ENCODE data around the gene MT1F. TPM values are rescaled to one million over a fixed set of nuclear protein-coding genes. Genes with fewer than 3 reads are reported as not detected.

MT1F gene
- total and polyA plus RNA-seq, 10 of the 15 experiments (the other 5 are each of a cell fraction or from before 2014, with no cell fraction given): 0.28 to 2.5 (median 1.1) TPM; not detected in 1

DNA sequence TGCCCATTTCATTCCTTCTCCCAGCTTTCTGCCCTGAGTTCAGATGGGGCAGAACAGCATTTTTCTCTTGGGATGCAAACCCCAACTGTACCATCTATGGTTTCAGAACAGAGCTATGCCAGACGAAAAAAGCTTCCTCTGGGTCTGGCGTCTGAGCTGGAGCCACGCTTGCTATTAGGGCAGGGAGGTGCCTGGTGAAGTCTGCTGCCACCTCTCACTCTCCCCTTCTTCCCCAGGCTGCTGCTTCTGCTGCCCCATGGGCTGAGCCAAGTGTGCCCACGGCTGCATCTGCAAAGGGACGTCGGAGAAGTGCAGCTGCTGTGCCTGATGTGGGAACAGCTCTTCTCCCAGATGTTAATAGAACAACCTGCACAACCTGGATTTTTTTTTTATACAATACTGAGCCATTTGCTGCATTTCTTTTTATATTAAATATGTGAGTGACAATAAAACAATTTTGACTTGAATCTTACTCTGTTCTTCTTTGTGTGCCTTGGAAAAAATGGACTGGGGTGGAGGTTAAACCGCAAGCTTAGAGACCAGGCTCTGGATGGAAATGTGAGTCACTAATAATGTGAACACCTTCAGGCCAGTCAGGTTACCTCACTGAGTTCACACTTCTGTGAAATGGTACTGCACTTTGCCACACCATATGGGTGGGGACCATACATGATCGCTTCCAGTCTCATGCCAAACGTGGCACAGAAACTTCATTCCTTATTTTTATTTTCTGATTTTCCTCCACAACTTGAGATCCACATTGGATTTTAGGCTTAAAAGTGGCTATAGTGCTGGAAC is 20.9 kb upstream of the MT1F start:
- no peak overlapping the region for H2AFZ ChIP-seq (ENCODE audit: control insufficient read depth, low read depth, low read length)
- intact Hi-C loops (cut with micrococcal nuclease; ENCODE audit: unreplicated experiment) (no loop called here), in situ Hi-C loops (cut with MboI) (no loop called here)
- H3K27ac ChIP-seq (ENCODE audit: control insufficient read depth, insufficient read depth): no peak overlapping the region
- H3K4me3 ChIP-seq: no peak overlapping the region
- no peak for TF ChIP-seq TAF1 (IDR thresholded peaks at IDR 0.05; ENCODE audit: borderline replicate concordance, low read depth, low read length)
- RAD21 ChIA-PET (ENCODE audit: unreplicated experiment): no interaction called here
- no peaks in the 10 kb centered on the region for H4K20me1 ChIP-seq (ENCODE audit: control insufficient read depth, insufficient read depth)
- peaks cover 18 to 24% of the 10 kb centered on the region in 2 experiments for H3K27me3 ChIP-seq (replicated peaks in 1 of 2; ENCODE audit: control insufficient read depth in 2 of 2, insufficient read depth in 2 of 2, low read length in 1 of 2)
- ATAC-seq (no peak), FAIRE-seq (no peak), DNase-seq (ENCODE audit: low read depth, low spot score) (no peak)
- H3K9me3 ChIP-seq (replicated peaks; ENCODE audit: control insufficient read depth, insufficient read depth, low read length): no peaks in the 10 kb centered on the region
- H3K4me1 ChIP-seq (ENCODE audit: control insufficient read depth, insufficient read depth, low read length): no peaks in the 10 kb centered on the region
- BruUV-seq (replicated peaks): no TSS peak
- SMC1A ChIA-PET (ENCODE audit: uncharacterized antibody, unreplicated experiment): no interaction called here
- WGBS (ENCODE audit: insufficient coverage, insufficient replicate concordance, low lambda C conversion rate, missing lambda C conversion rate): 11% methylated on average over 9 of the region's 9 CpGs
- H3K79me2 ChIP-seq (ENCODE audit: control insufficient read depth, insufficient read depth, low read length): no peaks in the 10 kb centered on the region
- CTCF ChIA-PET: no interaction called here
- H3K9ac ChIP-seq (ENCODE audit: control insufficient read depth, insufficient read depth, low read length): no peak overlapping the region
- POLR2A ChIA-PET: no interaction called here
- H3K36me3 ChIP-seq (ENCODE audit: control insufficient read depth in 2 of 2, insufficient read depth in 2 of 2, low read length in 1 of 2): no peaks in the 10 kb centered on the region
- H3K4me2 ChIP-seq (ENCODE audit: control insufficient read depth, insufficient read depth): no peak overlapping the region

DNA sequence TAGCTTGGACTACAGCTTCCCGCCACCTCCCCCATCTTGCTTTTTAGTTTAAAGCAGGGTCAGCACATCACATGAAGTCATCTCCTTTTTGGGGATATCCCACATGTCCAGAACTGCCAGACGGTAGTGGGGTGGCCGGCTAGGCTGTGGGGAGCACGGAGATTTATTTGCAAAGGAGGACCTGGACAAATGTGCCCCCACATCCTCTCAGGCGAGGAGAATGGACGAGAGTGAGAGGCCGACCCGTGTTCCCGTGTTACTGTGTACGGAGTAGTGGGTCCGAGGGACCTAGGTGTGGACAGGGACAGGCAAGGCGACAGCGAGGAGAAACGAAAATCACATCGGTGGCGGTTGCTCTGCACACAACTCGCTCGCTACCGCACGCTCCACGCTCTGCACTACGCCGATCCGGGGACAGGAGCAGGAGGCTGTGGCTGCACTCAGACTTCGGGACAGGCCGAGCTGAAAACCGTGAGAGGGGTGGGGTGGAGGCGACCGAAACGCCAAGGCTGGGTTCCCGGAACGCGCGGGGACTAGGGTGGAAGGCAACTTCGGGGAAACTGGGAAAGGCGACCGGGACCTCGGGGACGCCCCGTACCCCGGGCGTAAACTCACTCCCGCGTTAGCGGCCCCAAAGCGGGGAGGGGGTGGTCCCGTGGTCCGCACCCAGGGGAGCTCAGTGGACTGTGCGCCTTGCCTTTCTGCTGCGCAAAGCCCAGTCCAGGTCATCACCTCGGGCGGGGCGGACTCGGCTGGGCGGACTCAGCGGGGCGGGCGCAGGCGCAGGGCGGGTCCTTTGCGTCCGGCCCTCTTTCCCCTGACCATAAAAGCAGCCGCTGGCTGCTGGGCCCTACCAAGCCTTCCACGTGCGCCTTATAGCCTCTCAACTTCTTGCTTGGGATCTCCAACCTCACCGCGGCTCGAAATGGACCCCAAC is 19.7 kb upstream of the MT1F start, which contains the start of gene MT1A:
Gene MT1A, plus strand, starts transcription at position 853 of the 937 bp plus-strand sequence. Its CDS starts 73 bp downstream, at position 926.
- Histone ChIP-seq H3K4me3 (no peak within 1 kb of the TSS), H3K4me2 (ENCODE audit: control insufficient read depth, insufficient read depth) (no peak within 1 kb of the TSS), H2AFZ (ENCODE audit: control insufficient read depth, low read depth, low read length) (no peak within 1 kb of the TSS), H3K4me1 (ENCODE audit: control insufficient read depth, insufficient read depth, low read length) (no peaks in the 10 kb centered on the region), H3K27ac (ENCODE audit: control insufficient read depth, insufficient read depth) (no peak within 1 kb of the TSS), H3K9me3 (replicated peaks; ENCODE audit: control insufficient read depth, insufficient read depth, low read length) (no peaks in the 10 kb centered on the region), H3K79me2 (ENCODE audit: control insufficient read depth, insufficient read depth, low read length) (no peaks in the 10 kb centered on the region), H3K27me3 (replicated peaks in 1 of 2; ENCODE audit: control insufficient read depth in 2 of 2, insufficient read depth in 2 of 2, low read length in 1 of 2) (peaks cover 6 to 23% of the 10 kb centered on the region in 2 experiments), H3K9ac (ENCODE audit: control insufficient read depth, insufficient read depth, low read length) (no peak within 1 kb of the TSS), H4K20me1 (ENCODE audit: control insufficient read depth, insufficient read depth) (no peaks in the 10 kb centered on the region), H3K36me3 (ENCODE audit: control insufficient read depth in 2 of 2, insufficient read depth in 2 of 2, low read length in 1 of 2) (no peaks in the 10 kb centered on the region)
- DNase-seq (ENCODE audit: low read depth, low spot score) (no peak), ATAC-seq (no peak; the same call in 2 of the 3 replicates), FAIRE-seq (no peak)
- ChIA-PET SMC1A (ENCODE audit: uncharacterized antibody, unreplicated experiment) (no interaction called here), CTCF (interaction anchor here (0.9 kb wide), 1 partner anchor 37 kb away, joined by 4 read pairs; no protein-coding TSS in a partner anchor), RAD21 (ENCODE audit: unreplicated experiment) (no interaction called here), POLR2A (no interaction called here)
- in situ Hi-C loops (cut with MboI): no loop called here
- no TSS peak for BruUV-seq (replicated peaks)
- WGBS (ENCODE audit: insufficient coverage, insufficient replicate concordance, low lambda C conversion rate, missing lambda C conversion rate): 29% methylated on average over 64 of the region's 68 CpGs
- intact Hi-C loops (cut with micrococcal nuclease; ENCODE audit: unreplicated experiment): no loop called here
- TF ChIP-seq CHD2 (IDR thresholded peaks at IDR 0.05; ENCODE audit: borderline replicate concordance, low read depth, low read length): no peak
- TF ChIP-seq SPI1 (IDR thresholded peaks at IDR 0.05; ENCODE audit: borderline replicate concordance, insufficient read depth, low read depth, low read length): no peak
- TF ChIP-seq POLR2AphosphoS2 (IDR thresholded peaks at IDR 0.05; ENCODE audit: low read depth, low read length): no peak
- no peak for TF ChIP-seq MEF2A (IDR thresholded peaks at IDR 0.05; ENCODE audit: insufficient read depth, low read depth, low read length)
- TF ChIP-seq, protein P1, sequence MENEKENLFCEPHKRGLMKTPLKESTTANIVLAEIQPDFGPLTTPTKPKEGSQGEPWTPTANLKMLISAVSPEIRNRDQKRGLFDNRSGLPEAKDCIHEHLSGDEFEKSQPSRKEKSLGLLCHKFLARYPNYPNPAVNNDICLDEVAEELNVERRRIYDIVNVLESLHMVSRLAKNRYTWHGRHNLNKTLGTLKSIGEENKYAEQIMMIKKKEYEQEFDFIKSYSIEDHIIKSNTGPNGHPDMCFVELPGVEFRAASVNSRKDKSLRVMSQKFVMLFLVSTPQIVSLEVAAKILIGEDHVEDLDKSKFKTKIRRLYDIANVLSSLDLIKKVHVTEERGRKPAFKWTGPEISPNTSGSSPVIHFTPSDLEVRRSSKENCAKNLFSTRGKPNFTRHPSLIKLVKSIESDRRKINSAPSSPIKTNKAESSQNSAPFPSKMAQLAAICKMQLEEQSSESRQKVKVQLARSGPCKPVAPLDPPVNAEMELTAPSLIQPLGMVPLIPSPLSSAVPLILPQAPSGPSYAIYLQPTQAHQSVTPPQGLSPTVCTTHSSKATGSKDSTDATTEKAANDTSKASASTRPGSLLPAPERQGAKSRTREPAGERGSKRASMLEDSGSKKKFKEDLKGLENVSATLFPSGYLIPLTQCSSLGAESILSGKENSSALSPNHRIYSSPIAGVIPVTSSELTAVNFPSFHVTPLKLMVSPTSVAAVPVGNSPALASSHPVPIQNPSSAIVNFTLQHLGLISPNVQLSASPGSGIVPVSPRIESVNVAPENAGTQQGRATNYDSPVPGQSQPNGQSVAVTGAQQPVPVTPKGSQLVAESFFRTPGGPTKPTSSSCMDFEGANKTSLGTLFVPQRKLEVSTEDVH (IDR thresholded peaks at IDR 0.05; ENCODE audit: low read depth, partially characterized antibody): no peak
- TF ChIP-seq, protein P2, sequence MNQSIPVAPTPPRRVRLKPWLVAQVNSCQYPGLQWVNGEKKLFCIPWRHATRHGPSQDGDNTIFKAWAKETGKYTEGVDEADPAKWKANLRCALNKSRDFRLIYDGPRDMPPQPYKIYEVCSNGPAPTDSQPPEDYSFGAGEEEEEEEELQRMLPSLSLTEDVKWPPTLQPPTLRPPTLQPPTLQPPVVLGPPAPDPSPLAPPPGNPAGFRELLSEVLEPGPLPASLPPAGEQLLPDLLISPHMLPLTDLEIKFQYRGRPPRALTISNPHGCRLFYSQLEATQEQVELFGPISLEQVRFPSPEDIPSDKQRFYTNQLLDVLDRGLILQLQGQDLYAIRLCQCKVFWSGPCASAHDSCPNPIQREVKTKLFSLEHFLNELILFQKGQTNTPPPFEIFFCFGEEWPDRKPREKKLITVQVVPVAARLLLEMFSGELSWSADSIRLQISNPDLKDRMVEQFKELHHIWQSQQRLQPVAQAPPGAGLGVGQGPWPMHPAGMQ (IDR thresholded peaks at IDR 0.05; ENCODE audit: borderline replicate concordance): no peak
- TF ChIP-seq SUPT20H (IDR thresholded peaks at IDR 0.05; ENCODE audit: borderline replicate concordance, control insufficient read depth, low read depth, low read length): no peak
- TF ChIP-seq ZBED1 (IDR thresholded peaks at IDR 0.05; ENCODE audit: borderline replicate concordance): no peak
- no peak for TF ChIP-seq FOXK2 (IDR thresholded peaks at IDR 0.05)
- TF ChIP-seq ZNF24 (IDR thresholded peaks at IDR 0.05): no peak

All from GM12878 (cell line).